Mesendoderm (in vitro differentiated cells): Measurements from ENCODE around the gene MRPS12.
A peak's percentile ranks its signal among the peaks of the same experiment; 100 is the strongest.

ENCODE experiments used
- DNase-seq: peaks from one replicate; pipeline ENCODE4 v3.0.0; 2013
- H2AK5ac ChIP-seq: 2 replicates; pipeline ENCODE4 v1.6.1; 2013; ENCODE audit warnings: low read length, inconsistent platforms
- H2BK120ac ChIP-seq: 2 replicates; pipeline ENCODE4 v1.6.1; 2013; ENCODE audit warnings: low read depth, mild to moderate bottlenecking, low read length, moderate library complexity, mixed read lengths
- H2BK15ac ChIP-seq: replicated peaks from 2 replicates; pipeline ENCODE4 v1.6.1; 2013; ENCODE audit warnings: low read depth, mild to moderate bottlenecking, moderate library complexity
- H2BK5ac ChIP-seq: 2 replicates; pipeline ENCODE4 v1.6.1; 2013; ENCODE audit warnings: low read length, inconsistent platforms
- H3K18ac ChIP-seq: 2 replicates; pipeline ENCODE4 v1.6.1; 2013; ENCODE audit warnings: mild to moderate bottlenecking, low read length, mixed read lengths
- H3K23ac ChIP-seq: one replicate; pipeline ENCODE4 v1.6.1; 2013; ENCODE audit warnings: low read length
- H3K27ac ChIP-seq: 2 replicates; pipeline ENCODE4 v1.5.1; 2013; ENCODE audit warnings: low read depth, mild to moderate bottlenecking, inconsistent platforms, low read length, moderate library complexity
- H3K27me3 ChIP-seq: 2 replicates; pipeline ENCODE4 v1.6.1; 2013; ENCODE audit warnings: low read length, control low read depth, mild to moderate bottlenecking, inconsistent platforms; ENCODE audit not compliant: insufficient read depth, poor library complexity
- H3K36me3 ChIP-seq: 2 replicates; pipeline ENCODE4 v1.6.1; 2013; ENCODE audit warnings: low read length, inconsistent platforms; ENCODE audit not compliant: control insufficient read depth, insufficient read depth
- H3K4ac ChIP-seq: one replicate; pipeline ENCODE4 v1.6.1; 2013; ENCODE audit warnings: low read depth, mild to moderate bottlenecking, low read length, moderate library complexity
- H3K4me1 ChIP-seq: 2 replicates; pipeline ENCODE4 v1.6.1; 2013; ENCODE audit warnings: low read depth, low read length, inconsistent platforms; ENCODE audit not compliant: control insufficient read depth
- H3K4me2 ChIP-seq: 2 replicates; pipeline ENCODE4 v1.6.1; 2013; ENCODE audit warnings: low read length
- H3K4me3 ChIP-seq: 2 replicates; pipeline ENCODE4 v1.5.1; 2013; ENCODE audit warnings: mild to moderate bottlenecking, low read length
- H3K56ac ChIP-seq: one replicate; pipeline ENCODE4 v1.6.1; 2013; ENCODE audit warnings: low read length
- H3K79me1 ChIP-seq: 2 replicates; pipeline ENCODE4 v1.6.1; 2013; ENCODE audit warnings: low read length, inconsistent platforms
- H3K79me2 ChIP-seq: 2 replicates; pipeline ENCODE4 v1.6.1; 2013; ENCODE audit warnings: mild to moderate bottlenecking, low read length; ENCODE audit not compliant: control insufficient read depth, insufficient read depth
- H3K9ac ChIP-seq: 2 replicates; pipeline ENCODE4 v1.6.1; 2013; ENCODE audit warnings: low read length, inconsistent platforms
- H4K5ac ChIP-seq: one replicate; pipeline ENCODE4 v1.6.1; 2013; ENCODE audit warnings: low read length
- H4K8ac ChIP-seq: one replicate; pipeline ENCODE4 v1.6.1; 2013; ENCODE audit warnings: low read depth, mild to moderate bottlenecking, control low read depth, low read length, moderate library complexity
- WGBS: extraction: QIAGEN DNeasy Blood & Tissue Kit; methylation state at CpG from one replicate; pipeline ENCODE4 v1.1.7; 2013; ENCODE audit warnings: low lambda C conversion rate, missing lambda C conversion rate; ENCODE audit not compliant: insufficient coverage; ENCODE audit errors: extremely low coverage; 5-methylcytosine and 5-hydroxymethylcytosine counted together

Gene MRPS12

DNA sequence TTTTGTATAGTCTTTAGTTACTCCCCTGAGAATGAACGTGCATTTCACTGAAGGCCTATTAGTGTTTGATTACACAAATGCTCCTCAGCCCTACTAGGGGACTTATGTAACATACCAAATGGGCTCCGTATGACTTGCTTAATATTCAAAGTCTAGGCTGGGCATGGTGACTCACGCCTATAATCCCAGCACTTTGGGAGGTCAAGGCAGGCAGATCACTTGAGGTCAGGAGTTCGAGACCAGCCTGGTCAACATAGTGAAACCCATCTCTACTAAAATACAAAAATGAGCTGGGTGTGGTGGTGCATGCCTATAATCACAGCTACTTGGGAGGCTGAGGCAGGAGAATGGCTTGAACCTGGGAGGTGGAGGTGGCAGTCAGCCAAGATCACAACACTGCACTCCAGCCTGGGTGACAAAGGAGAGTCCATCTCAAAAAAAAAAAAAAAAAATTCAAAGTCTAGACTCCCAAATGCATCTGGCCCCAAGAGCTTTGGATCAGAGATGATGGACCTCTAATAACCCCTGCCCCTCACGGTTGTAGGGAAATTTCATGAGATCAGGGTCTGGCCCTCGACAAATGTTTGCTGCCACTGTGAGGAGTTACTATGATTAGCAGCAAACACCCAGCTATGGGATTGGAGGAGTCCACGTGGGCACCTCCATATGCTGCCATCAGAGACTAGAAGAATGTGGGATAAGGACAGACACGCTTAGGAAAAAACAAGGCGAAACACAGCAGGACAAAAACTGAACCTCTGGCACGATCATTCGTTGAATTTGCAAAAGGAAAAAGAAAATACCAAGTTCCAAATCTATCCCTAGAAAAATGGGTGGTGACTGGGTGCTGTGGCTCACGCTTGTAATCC, 40.2 kb downstream of the MRPS12 start:
- no peaks in the 10 kb centered on the region for H3K27me3 ChIP-seq
- H4K8ac ChIP-seq, result no peak overlapping the region
- no peak overlapping the region for H2AK5ac ChIP-seq
- H3K79me2 ChIP-seq, result no peaks in the 10 kb centered on the region
- no peak overlapping the region for H3K9ac ChIP-seq
- no CpG with 5 or more reads among the region's 12 CpGs for WGBS
- no peaks in the 10 kb centered on the region for H3K4me1 ChIP-seq
- no peak overlapping the region for H2BK5ac ChIP-seq
- H3K18ac ChIP-seq, result no peak overlapping the region
- H2BK15ac ChIP-seq, result no peak overlapping the region
- H3K4me3 ChIP-seq, result no peak overlapping the region
- H2BK120ac ChIP-seq, result no peak overlapping the region
- no peak overlapping the region for H3K4me2 ChIP-seq
- H4K5ac ChIP-seq, result no peak overlapping the region
- DNase-seq, result no peak
- H3K4ac ChIP-seq, result no peak overlapping the region
- peaks cover 2% of the 10 kb centered on the region for H3K79me1 ChIP-seq
- H3K36me3 ChIP-seq, result no peaks in the 10 kb centered on the region
- H3K56ac ChIP-seq, result no peak overlapping the region
- H3K27ac ChIP-seq, result no peak overlapping the region
- no peak overlapping the region for H3K23ac ChIP-seq

DNA sequence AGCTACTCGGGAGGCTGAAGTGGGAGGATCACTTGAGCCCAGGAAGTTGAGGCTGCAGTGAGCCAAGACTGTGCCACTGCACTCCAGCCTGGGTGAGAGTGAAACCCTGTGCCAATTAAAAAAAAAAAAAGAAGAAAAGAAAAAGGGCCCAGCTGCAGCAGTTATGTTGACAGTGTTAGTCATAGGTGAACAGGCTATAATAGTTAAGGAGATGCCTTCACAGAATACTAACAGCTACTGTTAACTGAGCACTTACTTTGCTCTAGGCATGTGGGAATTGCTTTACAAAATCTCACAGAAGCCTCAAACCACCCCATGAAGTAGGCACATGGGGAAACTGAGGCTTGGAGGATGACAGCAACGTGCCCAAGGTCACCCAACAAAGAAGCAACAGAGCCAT, 40.9 kb downstream of the MRPS12 start:
- no CpG with 5 or more reads among the region's 2 CpGs for WGBS
- no peak overlapping the region for H3K4me2 ChIP-seq
- no peak overlapping the region for H3K4me3 ChIP-seq
- no peak overlapping the region for H3K4ac ChIP-seq
- H3K23ac ChIP-seq, result no peak overlapping the region
- H3K79me2 ChIP-seq, result no peaks in the 10 kb centered on the region
- H2BK15ac ChIP-seq, result no peak overlapping the region
- H3K18ac ChIP-seq, result no peak overlapping the region
- H4K5ac ChIP-seq, result no peak overlapping the region
- H3K36me3 ChIP-seq, result no peaks in the 10 kb centered on the region
- peaks cover 2% of the 10 kb centered on the region for H3K79me1 ChIP-seq
- H3K4me1 ChIP-seq, result peaks cover 4% of the 10 kb centered on the region
- H2AK5ac ChIP-seq, result no peak overlapping the region
- no peak overlapping the region for H2BK120ac ChIP-seq
- no peak overlapping the region for H4K8ac ChIP-seq
- no peak for DNase-seq
- no peak overlapping the region for H3K27ac ChIP-seq
- no peak overlapping the region for H3K9ac ChIP-seq
- no peak overlapping the region for H3K56ac ChIP-seq
- H2BK5ac ChIP-seq, result no peak overlapping the region
- H3K27me3 ChIP-seq, result no peaks in the 10 kb centered on the region

DNA sequence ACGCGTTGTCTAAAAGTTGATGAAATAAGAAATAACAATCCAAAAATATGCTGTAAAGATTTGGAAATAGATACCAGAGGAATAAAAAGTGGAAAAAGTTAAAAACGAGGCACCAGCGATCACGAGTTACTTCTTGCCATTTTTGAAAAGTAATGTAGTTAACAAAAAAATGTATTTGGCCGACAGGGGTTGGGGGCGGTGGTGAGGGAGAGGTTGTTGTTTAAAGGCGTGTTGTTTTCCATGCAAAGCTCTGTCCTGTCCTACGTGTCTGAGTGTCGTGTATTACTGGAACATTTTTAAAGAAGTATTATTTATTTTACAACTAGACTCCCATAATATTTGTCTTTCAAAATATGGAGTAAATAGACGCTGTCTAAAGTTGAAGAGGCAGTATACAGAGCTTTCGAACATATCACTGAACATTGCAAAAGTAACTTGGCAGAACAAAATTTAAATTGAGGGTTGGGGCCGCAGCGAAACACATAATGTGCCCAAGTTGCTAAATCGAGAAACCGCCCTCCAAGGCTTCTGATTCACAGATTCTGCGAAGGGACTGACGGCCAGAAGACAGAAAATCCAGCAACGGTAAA, 44.0 kb downstream of the MRPS12 start:
- peak overlapping the region; percentile 18 for H3K4me2 ChIP-seq

DNA sequence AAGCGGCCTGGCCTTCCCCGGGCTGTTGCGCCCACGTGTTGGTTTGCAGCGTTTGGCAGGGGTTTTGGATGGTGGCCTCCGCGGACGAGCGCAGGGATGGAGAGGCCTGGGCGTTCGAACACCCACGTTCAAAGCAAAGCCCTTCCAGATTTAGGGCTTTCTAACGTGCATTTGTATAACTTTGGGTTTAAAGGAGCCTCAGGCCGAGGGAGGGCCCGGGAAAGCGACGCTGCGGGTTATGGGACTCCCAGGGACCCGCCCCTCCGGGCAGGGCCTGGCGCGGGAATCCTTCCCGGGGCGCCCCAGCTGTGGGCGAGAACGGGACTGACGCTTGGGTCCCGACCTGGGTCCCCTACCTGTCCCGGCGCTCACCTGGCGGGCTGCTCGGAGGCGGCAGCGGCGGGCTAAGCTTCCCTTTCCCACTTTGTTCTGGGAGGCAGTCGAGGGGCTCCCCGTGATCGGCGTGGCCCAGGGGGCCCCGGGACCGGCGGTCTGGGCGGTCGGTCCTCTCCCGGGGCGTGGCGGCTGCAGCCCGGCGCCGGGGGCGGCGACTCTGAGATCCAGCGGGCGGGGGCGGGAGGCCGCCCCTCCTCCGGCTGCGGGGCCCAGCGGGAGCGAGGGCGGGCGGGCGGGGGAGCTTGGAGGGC, 44.6 kb downstream of the MRPS12 start, which contains the start of gene FBXO17:
Gene FBXO17, minus strand, starts transcription at position 529 of the 647 bp plus-strand sequence. CDS start 25,423 bp downstream, outside the sequence.
- Histone ChIP-seq H3K9ac (peak within 1 kb of the TSS; percentile 89), H3K4me3 (peak within 1 kb of the TSS; percentile 74), H3K27me3 (peaks cover 2% of the 10 kb centered on the region), H3K79me1 (peaks cover 2% of the 10 kb centered on the region), H2BK15ac (peak within 1 kb of the TSS; percentile 42), H4K8ac (peak within 1 kb of the TSS; percentile 42), H3K79me2 (no peaks in the 10 kb centered on the region), H3K23ac (peak within 1 kb of the TSS; percentile 74), H3K36me3 (no peaks in the 10 kb centered on the region), H3K4me2 (peak within 1 kb of the TSS; percentile 23), H2BK120ac (peak within 1 kb of the TSS; percentile 74), H3K18ac (peak within 1 kb of the TSS; percentile 99), H4K5ac (peak within 1 kb of the TSS; percentile 1), H3K56ac (peak within 1 kb of the TSS; percentile 92), H2AK5ac (no peak within 1 kb of the TSS), H3K27ac (peak within 1 kb of the TSS; percentile 70), H3K4ac (peak within 1 kb of the TSS; percentile 72), H2BK5ac (peak within 1 kb of the TSS; percentile 82), H3K4me1 (peaks cover 4% of the 10 kb centered on the region)
- no CpG with 5 or more reads among the region's 63 CpGs for WGBS
- DNase-seq, result peak; percentile 72

More for the DNA sequence above, 44.0 kb downstream of the MRPS12 start:
- H3K79me2 ChIP-seq, result no peaks in the 10 kb centered on the region
- no peak for DNase-seq
- peaks cover 1% of the 10 kb centered on the region for H3K27me3 ChIP-seq
- no CpG with 5 or more reads among the region's 19 CpGs for WGBS
- no peak overlapping the region for H2BK5ac ChIP-seq
- peak overlapping the region; percentile 92 for H3K56ac ChIP-seq
- no peak overlapping the region for H3K23ac ChIP-seq
- H4K5ac ChIP-seq, result no peak overlapping the region
- no peak overlapping the region for H2AK5ac ChIP-seq
- H3K27ac ChIP-seq, result no peak overlapping the region
- no peak overlapping the region for H3K4ac ChIP-seq
- no peak overlapping the region for H4K8ac ChIP-seq
- H3K9ac ChIP-seq, result peak overlapping the region; percentile 89
- no peak overlapping the region for H3K18ac ChIP-seq
- H2BK120ac ChIP-seq, result no peak overlapping the region
- no peak overlapping the region for H2BK15ac ChIP-seq
- no peaks in the 10 kb centered on the region for H3K36me3 ChIP-seq
- peak overlapping the region; percentile 74 for H3K4me3 ChIP-seq
- H3K79me1 ChIP-seq, result peaks cover 2% of the 10 kb centered on the region
- H3K4me1 ChIP-seq, result peaks cover 4% of the 10 kb centered on the region

DNA sequence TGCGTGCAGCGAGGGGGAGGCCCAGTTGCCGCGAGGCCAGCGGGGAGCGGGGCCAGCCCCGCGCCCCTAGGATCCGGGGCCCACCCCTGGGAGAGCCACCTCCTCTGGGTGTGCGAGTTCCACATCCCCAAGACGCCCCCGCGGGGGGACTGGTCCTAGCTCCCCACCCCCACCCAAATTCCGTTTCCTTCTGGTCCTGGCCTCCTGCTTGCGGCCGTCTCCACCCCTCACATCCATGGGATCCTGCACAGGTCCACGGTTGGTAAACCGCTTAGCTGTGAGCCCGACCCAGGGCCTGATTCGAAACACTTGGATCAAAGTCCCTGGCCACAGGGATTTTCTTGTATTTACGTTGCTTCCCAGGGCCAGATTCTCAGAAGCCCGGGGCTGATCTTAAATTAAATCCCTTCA, 45.1 kb downstream of the MRPS12 start:
- Histone ChIP-seq H4K5ac (no peak overlapping the region), H3K79me2 (no peaks in the 10 kb centered on the region), H3K4me2 (peak overlapping the region; percentile 23), H3K4me1 (peaks cover 4% of the 10 kb centered on the region), H2BK15ac (peak overlapping the region; percentile 42), H3K27me3 (peaks cover 2% of the 10 kb centered on the region), H3K27ac (peak overlapping the region; percentile 66), H3K9ac (peak overlapping the region; percentile 48), H3K23ac (peak overlapping the region; percentile 74), H3K4me3 (peak overlapping the region; percentile 34), H3K18ac (peak overlapping the region; percentile 99), H2BK5ac (peak overlapping the region; percentile 72), H2BK120ac (peak overlapping the region; percentile 74), H3K4ac (peak overlapping the region; percentile 72), H2AK5ac (no peak overlapping the region), H4K8ac (peak overlapping the region; percentile 42), H3K79me1 (peaks cover 2% of the 10 kb centered on the region), H3K36me3 (no peaks in the 10 kb centered on the region), H3K56ac (peak overlapping the region; percentile 72)
- WGBS, result no CpG with 5 or more reads among the region's 22 CpGs
- peak; percentile 74 for DNase-seq
